IMR-90 (cell line): ENCODE measurements around the gene SLC16A4. TPM values are rescaled to one million over a fixed set of nuclear protein-coding genes. Genes with fewer than 3 reads are reported as not detected.

Source experiments
- ATAC-seq: fragments of 200-7000 bp; cut with Tn5 transposase; 2 replicates; pipeline ENCODE4 v1.9.1; 2020; ENCODE audit warnings: low read depth, mild to moderate bottlenecking, moderate library complexity
- BruUV-seq: library from RNA; stranded (reverse); fragments of 400-500 nt; replicated peaks from 2 replicates; lab custom pipeline; 2021; lab: Mats Ljungman, UMichigan
- CTCF ChIA-PET: fragments of 300-600 bp; formaldehyde crosslinking; extraction: SDS; loops from one replicate; lab custom pipeline; 2021; ENCODE audit warnings: antibody characterized with exemption; lab: Yijun Ruan, JAX
- POLR2A ChIA-PET: fragments of 300-600 bp; sonication (Branson Sonifier 250); formaldehyde crosslinking; loops from one replicate; lab custom pipeline; 2022; ENCODE audit warnings: antibody characterized with exemption; ENCODE audit not compliant: unreplicated experiment; lab: Charles Lee
- DNase-seq: peaks from one replicate; pipeline ENCODE4 v3.0.0; 2013
- H2AFZ ChIP-seq: replicated peaks from 2 replicates; pipeline ENCODE3; 2013; ENCODE audit warnings: low read length, mild to moderate bottlenecking; ENCODE audit not compliant: poor library complexity
- H2AK5ac ChIP-seq: 2 replicates; pipeline ENCODE4 v1.6.1; 2013; ENCODE audit warnings: low read depth, low read length, inconsistent platforms
- H2AK9ac ChIP-seq: replicated peaks from 2 replicates; pipeline ENCODE3; 2013; ENCODE audit warnings: mild to moderate bottlenecking, low read depth, low read length, moderate library complexity; ENCODE audit not compliant: poor library complexity
- H2BK120ac ChIP-seq: 2 replicates; pipeline ENCODE4 v1.6.1; 2013; ENCODE audit warnings: low read depth, low read length, inconsistent platforms
- H2BK15ac ChIP-seq: 3 replicates; pipeline ENCODE4 v1.6.1; 2013; ENCODE audit warnings: low read depth, low read length, inconsistent platforms
- H2BK20ac ChIP-seq: 2 replicates; pipeline ENCODE4 v1.6.1; 2013; ENCODE audit warnings: low read depth, mild to moderate bottlenecking, inconsistent platforms, low read length, moderate library complexity
- H2BK5ac ChIP-seq: 2 replicates; pipeline ENCODE4 v1.6.1; 2013; ENCODE audit warnings: mild to moderate bottlenecking, low read depth, low read length, inconsistent platforms; ENCODE audit not compliant: poor library complexity, severe bottlenecking
- H3K14ac ChIP-seq: replicated peaks from 2 replicates; pipeline ENCODE4 v1.6.1; 2013; ENCODE audit warnings: low read depth, low read length, inconsistent platforms
- H3K18ac ChIP-seq: 2 replicates; pipeline ENCODE4 v1.6.1; 2013; ENCODE audit warnings: low read depth, low read length, control low read depth
- H3K23ac ChIP-seq: 2 replicates; pipeline ENCODE4 v1.6.1; 2013; ENCODE audit warnings: low read depth, low read length, inconsistent platforms
- H3K27ac ChIP-seq: 2 replicates; pipeline ENCODE4 v1.5.1; 2013; ENCODE audit warnings: mild to moderate bottlenecking, control low read depth, low read length; ENCODE audit not compliant: insufficient read depth
- H3K27me3 ChIP-seq: 2 replicates; pipeline ENCODE4 v1.6.1; 2013; ENCODE audit warnings: low read length; ENCODE audit not compliant: control insufficient read depth, insufficient read depth
- H3K36me3 ChIP-seq: 2 replicates; pipeline ENCODE4 v1.6.1; 2013; ENCODE audit warnings: low read length, mixed read lengths; ENCODE audit not compliant: control insufficient read depth, insufficient read depth
- H3K4ac ChIP-seq: 2 replicates; pipeline ENCODE4 v1.6.1; 2013; ENCODE audit warnings: low read depth, low read length, inconsistent platforms
- H3K4me1 ChIP-seq: 2 replicates; pipeline ENCODE4 v1.6.1; 2013; ENCODE audit warnings: low read length, mixed read lengths; ENCODE audit not compliant: control insufficient read depth, insufficient read depth
- H3K4me2 ChIP-seq: 2 replicates; pipeline ENCODE4 v1.6.1; 2013; ENCODE audit warnings: low read depth, mild to moderate bottlenecking, control low read depth, low read length, moderate library complexity
- H3K4me3 ChIP-seq: 2 replicates; pipeline ENCODE4 v1.5.1; 2013; ENCODE audit warnings: low read depth, mild to moderate bottlenecking, control low read depth, low read length, moderate library complexity; ENCODE audit not compliant: insufficient read depth
- H3K56ac ChIP-seq: 2 replicates; pipeline ENCODE4 v1.6.1; 2013; ENCODE audit warnings: low read length, inconsistent platforms; ENCODE audit not compliant: insufficient read depth; ENCODE audit errors: extremely low read depth
- H3K79me1 ChIP-seq, 2 experiments: 2 replicates each; pipeline ENCODE4 v1.6.1; 2013; ENCODE audit warnings: low read length in 2 of 2, inconsistent platforms in 1 of 2, low read depth in 1 of 2
- H3K9ac ChIP-seq: 2 replicates; pipeline ENCODE4 v1.6.1; 2013; ENCODE audit warnings: low read depth, low read length, control low read depth
- H3K9me1 ChIP-seq: 2 replicates; pipeline ENCODE4 v1.6.1; 2013; ENCODE audit warnings: low read length, inconsistent platforms; ENCODE audit not compliant: insufficient read depth
- H3K9me3 ChIP-seq: 2 replicates; pipeline ENCODE4 v1.6.1; 2013; ENCODE audit warnings: low read length; ENCODE audit not compliant: control insufficient read depth, insufficient read depth
- H4K20me1 ChIP-seq: 2 replicates; pipeline ENCODE4 v1.6.1; 2013; ENCODE audit warnings: low read length, inconsistent platforms; ENCODE audit not compliant: insufficient read depth
- H4K5ac ChIP-seq: 2 replicates; pipeline ENCODE4 v1.6.1; 2013; ENCODE audit warnings: mild to moderate bottlenecking, low read depth, low read length, control low read depth
- H4K8ac ChIP-seq, 2 experiments: 2 replicates each; pipeline ENCODE4 v1.6.1; 2013; ENCODE audit warnings: low read depth in 2 of 2, low read length in 2 of 2, control low read depth in 1 of 2, inconsistent platforms in 1 of 2
- H4K91ac ChIP-seq: 2 replicates; pipeline ENCODE4 v1.6.1; 2013; ENCODE audit warnings: low read depth, low read length, inconsistent platforms; ENCODE audit not compliant: insufficient read depth
- CHD1 ChIP-seq: IDR thresholded peaks from 2 replicates; pipeline ENCODE4 v1.6.1; 2012; ENCODE audit warnings: low read depth, low read length, improper control_type of control experiment
- MAFK ChIP-seq: IDR thresholded peaks from 2 replicates; pipeline ENCODE4 v1.6.1; 2012; ENCODE audit warnings: low read depth, low read length, improper control_type of control experiment
- WGBS, 2 experiments: methylation state at CpG; one replicate each; pipeline versions ENCODE4 v1.1.5 to v1.1.7; 2013; ENCODE audit warnings: missing lambda C conversion rate in 2 of 2; ENCODE audit not compliant: insufficient read length in 1 of 2; ENCODE audit errors: extremely low coverage in 2 of 2; 5-methylcytosine and 5-hydroxymethylcytosine counted together
- dilution Hi-C: fragments of 300-500 bp; cut with HindIII; formaldehyde crosslinking; loops from one replicate; pipeline ENCODE4 v1.14.3; 2018; ENCODE audit warnings: low sequenced_read_pairs; ENCODE audit not compliant: unreplicated experiment
- in situ Hi-C: fragments of 300-500 bp; cut with MboI; formaldehyde crosslinking; loops from 3 replicates; pipeline ENCODE4 v1.14.3; 2019; ENCODE audit warnings: low sequenced_read_pairs, inconsistent platforms, mixed read lengths
- intact Hi-C: fragments of 100-400 bp; cut with micrococcal nuclease; formaldehyde crosslinking; loops from 2 replicates; pipeline ENCODE4 v1.10.0; 2022
- polyA plus RNA-seq, 3 experiments: library from polyadenylated mRNA; depleted of rRNA; stranded (reverse); fragments of >200 nt; gene quantifications; 2 replicates each; pipeline ENCODE4 v1.2.3, GENCODE V29; 2012; ENCODE audit warnings: low replicate concordance in 1 of 3
- total RNA-seq: library from RNA; depleted of rRNA; stranded (reverse); fragments of >200 nt; gene quantifications from 2 replicates; pipeline ENCODE4 v1.2.3, GENCODE V29; 2012

The SLC16A4 gene
- total and polyA plus RNA-seq, 2 of the 4 experiments (the other 2 are of a cell fraction): 27.7 to 65.2 TPM

DNA sequence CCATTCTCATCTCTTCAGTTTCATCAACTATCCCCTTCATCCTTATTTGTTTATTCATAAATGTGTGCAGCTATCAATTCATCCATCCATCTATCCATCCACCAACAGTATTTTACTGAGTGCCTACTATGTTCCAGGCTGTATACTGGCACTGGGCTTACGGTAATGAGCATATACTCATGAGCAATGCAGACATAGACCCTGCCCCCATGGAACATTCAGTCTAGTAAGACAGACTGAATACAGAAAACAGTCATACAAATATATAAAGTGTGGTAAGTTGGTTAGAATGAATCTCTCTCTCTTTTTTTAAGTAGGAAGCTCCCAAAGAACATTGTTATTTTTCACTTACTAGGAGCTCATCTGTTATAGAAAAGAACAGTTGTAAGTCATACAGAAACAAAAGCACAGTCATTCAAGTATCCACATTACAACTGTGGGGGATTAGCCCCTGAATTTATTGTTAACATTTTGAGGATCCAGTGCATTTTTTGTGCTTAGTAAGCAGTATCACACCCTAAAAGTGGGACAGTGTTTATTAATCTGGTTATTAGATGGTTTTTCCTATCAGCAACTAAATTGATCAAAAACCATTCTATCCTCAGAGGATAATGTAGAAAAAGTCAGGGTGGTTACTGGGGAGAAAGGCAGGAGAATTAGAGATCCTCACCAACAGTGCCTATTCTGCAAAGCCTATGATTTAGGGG is 3.6 kb downstream of the SLC16A4 start:
- Histone ChIP-seq H4K8ac (no peak overlapping the region), H2BK20ac (no peak overlapping the region), H4K5ac (no peak overlapping the region), H4K91ac (no peak overlapping the region), H3K18ac (no peak overlapping the region), H3K14ac (no peak overlapping the region), H3K4me2 (no peak overlapping the region), H2BK15ac (no peak overlapping the region), H2BK120ac (no peak overlapping the region), H3K4ac (no peak overlapping the region), H3K27me3 (no peaks in the 10 kb centered on the region), H3K9me1 (peaks cover 6% of the 10 kb centered on the region; the same call in 1 of the 2 replicates), H2AK5ac (no peak overlapping the region), H3K79me1 (peaks cover 0 to 27% of the 10 kb centered on the region in 2 experiments), H3K27ac (no peak overlapping the region), H3K9me3 (no peaks in the 10 kb centered on the region), H3K23ac (no peak overlapping the region), H3K4me1 (peaks cover 17% of the 10 kb centered on the region), H3K56ac (no peak overlapping the region), H4K20me1 (no peaks in the 10 kb centered on the region), H2AFZ (no peak overlapping the region), H2AK9ac (no peak overlapping the region), H3K9ac (no peak overlapping the region), H3K36me3 (peaks cover 2% of the 10 kb centered on the region; the same call in 1 of the 2 replicates), H3K4me3 (no peak overlapping the region), H2BK5ac (no peak overlapping the region)
- ChIA-PET POLR2A (no interaction called here), CTCF (interaction anchor here (1.1 kb wide), 1 partner anchor 11 kb away, joined by 3 read pairs; no protein-coding TSS in a partner anchor)
- TF ChIP-seq MAFK (peak; percentile 87), CHD1 (no peak)
- intact Hi-C loops: no loop called here
- dilution Hi-C loops: no loop called here
- in situ Hi-C loops: no loop called here
- no TSS peak for BruUV-seq
- ATAC-seq: no peak
- WGBS, 2 experiments: no CpG with 5 or more reads among the region's 1 CpG
- no peak for DNase-seq
